Dedifferentiated amniotic fluid mesenchymal stem cell (primary cell): Measurements from ENCODE around the gene ACTL8.

ENCODE experiments used
- DNase-seq: peaks from one replicate; pipeline ENCODE4 v3.0.0-alpha.2; 2016; ENCODE audit errors: extremely low spot score

The ACTL8 gene

GRCh38 chr1:17845583-17845982 lies 90.5 kb downstream of the ACTL8 start:
- no peak for DNase-seq

- no peak for DNase-seq
These were observed 91.2 kb downstream of the ACTL8 start for GRCh38 chr1:17846341-17846740.

GRCh38 chr1:17847111-17847510 lies 92.0 kb downstream of the ACTL8 start:
- no peak for DNase-seq

GRCh38 chr1:17849216-17849615 lies 94.1 kb downstream of the ACTL8 start:
- DNase-seq = no peak

GRCh38 chr1:17851056-17851455 lies 95.9 kb downstream of the ACTL8 start:
- DNase-seq = no peak

- DNase-seq = no peak
These were observed 97.2 kb downstream of the ACTL8 start for GRCh38 chr1:17852383-17852782.

GRCh38 chr1:17853241-17853935 lies 98.3 kb downstream of the ACTL8 start:
- DNase-seq = no peak

GRCh38 chr1:17856496-17857108 lies 101.5 kb downstream of the ACTL8 start:
- DNase-seq = no peak

- no peak for DNase-seq
These were observed 102.0 kb downstream of the ACTL8 start for GRCh38 chr1:17857109-17857499.

- no peak for DNase-seq
These were observed 102.9 kb downstream of the ACTL8 start for GRCh38 chr1:17857996-17858395.

- no peak for DNase-seq
These were observed 105.7 kb downstream of the ACTL8 start for GRCh38 chr1:17860812-17861211.

GRCh38 chr1:17861685-17862084 lies 106.6 kb downstream of the ACTL8 start:
- no peak for DNase-seq

GRCh38 chr1:17862121-17862520 lies 107.0 kb downstream of the ACTL8 start:
- DNase-seq = no peak

GRCh38 chr1:17865912-17866739 lies 111.0 kb downstream of the ACTL8 start:
- DNase-seq = peak; percentile 84

- DNase-seq = no peak
These were observed 111.6 kb downstream of the ACTL8 start for GRCh38 chr1:17866740-17867029.

GRCh38 chr1:17867470-17867869 lies 112.3 kb downstream of the ACTL8 start:
- DNase-seq = no peak

GRCh38 chr1:17869815-17870214 lies 114.7 kb downstream of the ACTL8 start:
- DNase-seq = no peak

- DNase-seq = no peak
These were observed 115.5 kb downstream of the ACTL8 start for GRCh38 chr1:17870679-17871078.

GRCh38 chr1:17873007-17873675 lies 118.0 kb downstream of the ACTL8 start:
- no peak for DNase-seq

GRCh38 chr1:17874231-17874630 lies 119.1 kb downstream of the ACTL8 start:
- peak; percentile 61 for DNase-seq

GRCh38 chr1:17874710-17875109 lies 119.6 kb downstream of the ACTL8 start:
- DNase-seq = peak; percentile 49

GRCh38 chr1:17875171-17875881 lies 120.2 kb downstream of the ACTL8 start:
- no peak for DNase-seq
